ENCODE results near the gene ACTA1. TPM values are rescaled to one million over a fixed set of nuclear protein-coding genes. Genes with fewer than 3 reads are reported as not detected.

The ACTA1 gene
- total and polyA plus RNA-seq, 2 experiments from 2014 or later = 8.8 to 13.0 TPM

DNA sequence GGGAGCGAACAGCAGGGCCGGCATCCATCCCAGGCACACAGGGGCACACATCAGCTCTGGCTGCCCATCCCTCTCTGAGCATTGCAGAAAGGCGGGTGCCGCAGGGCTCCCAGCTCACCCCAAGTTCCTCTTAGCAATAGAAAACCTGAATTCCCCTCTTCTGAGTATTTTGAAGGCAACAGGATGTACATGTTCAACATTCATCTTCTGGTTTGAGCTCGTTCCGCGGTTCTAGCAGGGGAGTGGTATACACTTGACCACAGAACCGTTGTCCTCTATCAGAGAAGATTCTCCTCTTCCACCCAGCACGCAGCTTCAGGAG, 23.6 kb downstream of the ACTA1 start:
- no peak overlapping the region for H3K27ac Mint-ChIP-seq
- H3K4me3 ChIP-seq = peak overlapping the region; percentile 41; the same call in 1 of the 2 replicates
- H4K20me1 ChIP-seq (replicated peaks; ENCODE audit: insufficient read depth) = 0 out of 2 replicates have a peak, but pooled peaks cover 4% of the 10 kb centered on the region
- H3K27ac ChIP-seq (ENCODE audit: low read depth) = no peak overlapping the region
- no peak overlapping the region for H2AFZ ChIP-seq
- H3K27me3 Mint-ChIP-seq (ENCODE audit: insufficient read depth, low read depth, poor library complexity) = peaks cover 73% of the 10 kb centered on the region
- H3K27me3 ChIP-seq (ENCODE audit: insufficient read depth) = peaks cover 65% of the 10 kb centered on the region
- H3K36me3 ChIP-seq (ENCODE audit: insufficient read depth) = no peaks in the 10 kb centered on the region
- H3K4me2 ChIP-seq = peak overlapping the region; percentile 73
- TF ChIP-seq ZNF114 (CRISPR knock-in tag; IDR thresholded peaks at IDR 0.05) (no peak), JUNB (IDR thresholded peaks at IDR 0.05; ENCODE audit: unreplicated experiment) (no peak), EZH2 (IDR thresholded peaks at IDR 0.05; ENCODE audit: low read depth, unreplicated experiment) (no peak), POLR2AphosphoS5 (IDR thresholded peaks at IDR 0.05; ENCODE audit: low read depth) (no peak), CREB1 (CRISPR knock-in tag; IDR thresholded peaks at IDR 0.05; ENCODE audit: low read depth) (no peak), NANOG (IDR thresholded peaks at IDR 0.05; ENCODE audit: borderline replicate concordance) (no peak), STAT1 (IDR thresholded peaks at IDR 0.05; ENCODE audit: unreplicated experiment) (no peak), EZH2phosphoT487 (IDR thresholded peaks at IDR 0.05; ENCODE audit: unreplicated experiment) (no peak), ZNF331 (CRISPR knock-in tag; IDR thresholded peaks at IDR 0.05; ENCODE audit: low read depth) (no peak)
- TF ChIP-seq, protein P1, sequence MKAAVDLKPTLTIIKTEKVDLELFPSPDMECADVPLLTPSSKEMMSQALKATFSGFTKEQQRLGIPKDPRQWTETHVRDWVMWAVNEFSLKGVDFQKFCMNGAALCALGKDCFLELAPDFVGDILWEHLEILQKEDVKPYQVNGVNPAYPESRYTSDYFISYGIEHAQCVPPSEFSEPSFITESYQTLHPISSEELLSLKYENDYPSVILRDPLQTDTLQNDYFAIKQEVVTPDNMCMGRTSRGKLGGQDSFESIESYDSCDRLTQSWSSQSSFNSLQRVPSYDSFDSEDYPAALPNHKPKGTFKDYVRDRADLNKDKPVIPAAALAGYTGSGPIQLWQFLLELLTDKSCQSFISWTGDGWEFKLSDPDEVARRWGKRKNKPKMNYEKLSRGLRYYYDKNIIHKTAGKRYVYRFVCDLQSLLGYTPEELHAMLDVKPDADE (IDR thresholded peaks at IDR 0.05) = no peak
- TF ChIP-seq, protein P2, sequence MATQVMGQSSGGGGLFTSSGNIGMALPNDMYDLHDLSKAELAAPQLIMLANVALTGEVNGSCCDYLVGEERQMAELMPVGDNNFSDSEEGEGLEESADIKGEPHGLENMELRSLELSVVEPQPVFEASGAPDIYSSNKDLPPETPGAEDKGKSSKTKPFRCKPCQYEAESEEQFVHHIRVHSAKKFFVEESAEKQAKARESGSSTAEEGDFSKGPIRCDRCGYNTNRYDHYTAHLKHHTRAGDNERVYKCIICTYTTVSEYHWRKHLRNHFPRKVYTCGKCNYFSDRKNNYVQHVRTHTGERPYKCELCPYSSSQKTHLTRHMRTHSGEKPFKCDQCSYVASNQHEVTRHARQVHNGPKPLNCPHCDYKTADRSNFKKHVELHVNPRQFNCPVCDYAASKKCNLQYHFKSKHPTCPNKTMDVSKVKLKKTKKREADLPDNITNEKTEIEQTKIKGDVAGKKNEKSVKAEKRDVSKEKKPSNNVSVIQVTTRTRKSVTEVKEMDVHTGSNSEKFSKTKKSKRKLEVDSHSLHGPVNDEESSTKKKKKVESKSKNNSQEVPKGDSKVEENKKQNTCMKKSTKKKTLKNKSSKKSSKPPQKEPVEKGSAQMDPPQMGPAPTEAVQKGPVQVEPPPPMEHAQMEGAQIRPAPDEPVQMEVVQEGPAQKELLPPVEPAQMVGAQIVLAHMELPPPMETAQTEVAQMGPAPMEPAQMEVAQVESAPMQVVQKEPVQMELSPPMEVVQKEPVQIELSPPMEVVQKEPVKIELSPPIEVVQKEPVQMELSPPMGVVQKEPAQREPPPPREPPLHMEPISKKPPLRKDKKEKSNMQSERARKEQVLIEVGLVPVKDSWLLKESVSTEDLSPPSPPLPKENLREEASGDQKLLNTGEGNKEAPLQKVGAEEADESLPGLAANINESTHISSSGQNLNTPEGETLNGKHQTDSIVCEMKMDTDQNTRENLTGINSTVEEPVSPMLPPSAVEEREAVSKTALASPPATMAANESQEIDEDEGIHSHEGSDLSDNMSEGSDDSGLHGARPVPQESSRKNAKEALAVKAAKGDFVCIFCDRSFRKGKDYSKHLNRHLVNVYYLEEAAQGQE (IDR thresholded peaks at IDR 0.05; ENCODE audit: unreplicated experiment) = no peak
- TF ChIP-seq, protein P3, sequence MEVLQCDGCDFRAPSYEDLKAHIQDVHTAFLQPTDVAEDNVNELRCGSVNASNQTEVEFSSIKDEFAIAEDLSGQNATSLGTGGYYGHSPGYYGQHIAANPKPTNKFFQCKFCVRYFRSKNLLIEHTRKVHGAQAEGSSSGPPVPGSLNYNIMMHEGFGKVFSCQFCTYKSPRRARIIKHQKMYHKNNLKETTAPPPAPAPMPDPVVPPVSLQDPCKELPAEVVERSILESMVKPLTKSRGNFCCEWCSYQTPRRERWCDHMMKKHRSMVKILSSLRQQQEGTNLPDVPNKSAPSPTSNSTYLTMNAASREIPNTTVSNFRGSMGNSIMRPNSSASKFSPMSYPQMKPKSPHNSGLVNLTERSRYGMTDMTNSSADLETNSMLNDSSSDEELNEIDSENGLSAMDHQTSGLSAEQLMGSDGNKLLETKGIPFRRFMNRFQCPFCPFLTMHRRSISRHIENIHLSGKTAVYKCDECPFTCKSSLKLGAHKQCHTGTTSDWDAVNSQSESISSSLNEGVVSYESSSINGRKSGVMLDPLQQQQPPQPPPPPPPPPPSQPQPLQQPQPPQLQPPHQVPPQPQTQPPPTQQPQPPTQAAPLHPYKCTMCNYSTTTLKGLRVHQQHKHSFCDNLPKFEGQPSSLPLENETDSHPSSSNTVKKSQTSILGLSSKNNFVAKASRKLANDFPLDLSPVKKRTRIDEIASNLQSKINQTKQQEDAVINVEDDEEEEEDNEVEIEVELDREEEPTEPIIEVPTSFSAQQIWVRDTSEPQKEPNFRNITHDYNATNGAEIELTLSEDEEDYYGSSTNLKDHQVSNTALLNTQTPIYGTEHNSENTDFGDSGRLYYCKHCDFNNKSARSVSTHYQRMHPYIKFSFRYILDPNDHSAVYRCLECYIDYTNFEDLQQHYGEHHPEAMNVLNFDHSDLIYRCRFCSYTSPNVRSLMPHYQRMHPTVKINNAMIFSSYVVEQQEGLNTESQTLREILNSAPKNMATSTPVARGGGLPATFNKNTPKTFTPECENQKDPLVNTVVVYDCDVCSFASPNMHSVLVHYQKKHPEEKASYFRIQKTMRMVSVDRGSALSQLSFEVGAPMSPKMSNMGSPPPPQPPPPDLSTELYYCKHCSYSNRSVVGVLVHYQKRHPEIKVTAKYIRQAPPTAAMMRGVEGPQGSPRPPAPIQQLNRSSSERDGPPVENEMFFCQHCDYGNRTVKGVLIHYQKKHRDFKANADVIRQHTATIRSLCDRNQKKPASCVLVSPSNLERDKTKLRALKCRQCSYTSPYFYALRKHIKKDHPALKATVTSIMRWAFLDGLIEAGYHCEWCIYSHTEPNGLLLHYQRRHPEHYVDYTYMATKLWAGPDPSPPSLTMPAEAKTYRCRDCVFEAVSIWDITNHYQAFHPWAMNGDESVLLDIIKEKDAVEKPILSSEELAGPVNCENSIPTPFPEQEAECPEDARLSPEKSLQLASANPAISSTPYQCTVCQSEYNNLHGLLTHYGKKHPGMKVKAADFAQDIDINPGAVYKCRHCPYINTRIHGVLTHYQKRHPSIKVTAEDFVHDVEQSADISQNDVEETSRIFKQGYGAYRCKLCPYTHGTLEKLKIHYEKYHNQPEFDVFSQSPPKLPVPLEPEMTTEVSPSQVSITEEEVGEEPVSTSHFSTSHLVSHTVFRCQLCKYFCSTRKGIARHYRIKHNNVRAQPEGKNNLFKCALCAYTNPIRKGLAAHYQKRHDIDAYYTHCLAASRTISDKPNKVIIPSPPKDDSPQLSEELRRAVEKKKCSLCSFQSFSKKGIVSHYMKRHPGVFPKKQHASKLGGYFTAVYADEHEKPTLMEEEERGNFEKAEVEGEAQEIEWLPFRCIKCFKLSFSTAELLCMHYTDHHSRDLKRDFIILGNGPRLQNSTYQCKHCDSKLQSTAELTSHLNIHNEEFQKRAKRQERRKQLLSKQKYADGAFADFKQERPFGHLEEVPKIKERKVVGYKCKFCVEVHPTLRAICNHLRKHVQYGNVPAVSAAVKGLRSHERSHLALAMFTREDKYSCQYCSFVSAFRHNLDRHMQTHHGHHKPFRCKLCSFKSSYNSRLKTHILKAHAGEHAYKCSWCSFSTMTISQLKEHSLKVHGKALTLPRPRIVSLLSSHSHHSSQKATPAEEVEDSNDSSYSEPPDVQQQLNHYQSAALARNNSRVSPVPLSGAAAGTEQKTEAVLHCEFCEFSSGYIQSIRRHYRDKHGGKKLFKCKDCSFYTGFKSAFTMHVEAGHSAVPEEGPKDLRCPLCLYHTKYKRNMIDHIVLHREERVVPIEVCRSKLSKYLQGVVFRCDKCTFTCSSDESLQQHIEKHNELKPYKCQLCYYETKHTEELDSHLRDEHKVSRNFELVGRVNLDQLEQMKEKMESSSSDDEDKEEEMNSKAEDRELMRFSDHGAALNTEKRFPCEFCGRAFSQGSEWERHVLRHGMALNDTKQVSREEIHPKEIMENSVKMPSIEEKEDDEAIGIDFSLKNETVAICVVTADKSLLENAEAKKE (CRISPR knock-in tag; IDR thresholded peaks at IDR 0.05) = no peak
- TF ChIP-seq, protein P4, sequence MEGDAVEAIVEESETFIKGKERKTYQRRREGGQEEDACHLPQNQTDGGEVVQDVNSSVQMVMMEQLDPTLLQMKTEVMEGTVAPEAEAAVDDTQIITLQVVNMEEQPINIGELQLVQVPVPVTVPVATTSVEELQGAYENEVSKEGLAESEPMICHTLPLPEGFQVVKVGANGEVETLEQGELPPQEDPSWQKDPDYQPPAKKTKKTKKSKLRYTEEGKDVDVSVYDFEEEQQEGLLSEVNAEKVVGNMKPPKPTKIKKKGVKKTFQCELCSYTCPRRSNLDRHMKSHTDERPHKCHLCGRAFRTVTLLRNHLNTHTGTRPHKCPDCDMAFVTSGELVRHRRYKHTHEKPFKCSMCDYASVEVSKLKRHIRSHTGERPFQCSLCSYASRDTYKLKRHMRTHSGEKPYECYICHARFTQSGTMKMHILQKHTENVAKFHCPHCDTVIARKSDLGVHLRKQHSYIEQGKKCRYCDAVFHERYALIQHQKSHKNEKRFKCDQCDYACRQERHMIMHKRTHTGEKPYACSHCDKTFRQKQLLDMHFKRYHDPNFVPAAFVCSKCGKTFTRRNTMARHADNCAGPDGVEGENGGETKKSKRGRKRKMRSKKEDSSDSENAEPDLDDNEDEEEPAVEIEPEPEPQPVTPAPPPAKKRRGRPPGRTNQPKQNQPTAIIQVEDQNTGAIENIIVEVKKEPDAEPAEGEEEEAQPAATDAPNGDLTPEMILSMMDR (conservative IDR thresholded peaks at IDR 0.05; ENCODE audit: low read depth in 2 of 2) = no peak
- H3K9me3 Mint-ChIP-seq = no peaks in the 10 kb centered on the region
- ATAC-seq = no peak
- no peaks in the 10 kb centered on the region for H3K9me2 ChIP-seq (ENCODE audit: insufficient read depth)
- peaks cover 52% of the 10 kb centered on the region for H3K4me1 ChIP-seq (ENCODE audit: insufficient read depth)
- no peaks in the 10 kb centered on the region for H3K79me2 ChIP-seq (replicated peaks; ENCODE audit: insufficient read depth)
- peaks cover 41% of the 10 kb centered on the region for H3K4me1 Mint-ChIP-seq
- no peaks in the 10 kb centered on the region for H3K36me3 Mint-ChIP-seq (ENCODE audit: low read depth)
- DNase-seq (ENCODE audit: low spot score) = no peak
- peak overlapping the region; percentile 40; the same call in 2 of the 3 replicates for H3K4me3 Mint-ChIP-seq
- peaks cover 7% of the 10 kb centered on the region for H3F3A ChIP-seq (replicated peaks; ENCODE audit: low read depth)
